OCI-LY3 (cell line): ENCODE data around the gene C10orf71.

Experiments
- H2AFZ ChIP-seq: fragments of 200-600, 300-600 bp; shearing (Covaris generic); 2 replicates; pipeline ENCODE4 v1.6.0; 2014; ENCODE audit warnings: antibody characterized with exemption, low read depth, low read length
- H3K27ac ChIP-seq: fragments of 200-600, 300-600 bp; sonication (generic); 2 replicates; pipeline ENCODE4 v1.5.1; 2014; ENCODE audit warnings: mild to moderate bottlenecking, low read length, moderate library complexity, mixed read lengths
- H3K27me3 ChIP-seq: fragments of 200-600, 300-600 bp; sonication (generic); 2 replicates; pipeline ENCODE4 v1.6.1; 2014; ENCODE audit warnings: low read depth, low read length, mixed read lengths
- H3K36me3 ChIP-seq: fragments of 200-600, 300-600 bp; sonication (generic); replicated peaks from 2 replicates; pipeline ENCODE3; 2014; ENCODE audit warnings: low read depth, low read length, mixed read lengths
- H3K4me1 ChIP-seq: fragments of 300-600, 200-600 bp; sonication (generic); 2 replicates; pipeline ENCODE4 v1.6.1; 2014; ENCODE audit warnings: low read length, mixed read lengths
- H3K4me2 ChIP-seq: fragments of 200-600, 300-600 bp; sonication (generic); 2 replicates; pipeline ENCODE4 v1.6.1; 2014; ENCODE audit warnings: low read length, mixed read lengths
- H3K4me3 ChIP-seq: fragments of 300-600, 200-600 bp; sonication (generic); 2 replicates; pipeline ENCODE4 v1.5.1; 2014; ENCODE audit warnings: antibody characterized with exemption, mild to moderate bottlenecking, low read length, moderate library complexity
- H3K79me2 ChIP-seq: fragments of 300-600, 200-600 bp; shearing (Covaris generic); 2 replicates; pipeline ENCODE4 v1.6.1; 2014; ENCODE audit warnings: mild to moderate bottlenecking, low read length, mixed read lengths
- H3K9ac ChIP-seq: fragments of 300-600, 200-600 bp; shearing (Covaris generic); 2 replicates; pipeline ENCODE4 v1.6.0; 2014; ENCODE audit warnings: mild to moderate bottlenecking, low read length, moderate library complexity
- H3K9me3 ChIP-seq: fragments of 200-600, 300-600 bp; shearing (Covaris generic); 2 replicates; pipeline ENCODE4 v1.6.1; 2014; ENCODE audit warnings: low read length, mixed read lengths; ENCODE audit not compliant: insufficient read depth
- H4K20me1 ChIP-seq: fragments of 200-600, 300-600 bp; sonication (generic); 2 replicates; pipeline ENCODE4 v1.6.1; 2016; ENCODE audit warnings: low read length, mixed read lengths; ENCODE audit not compliant: insufficient read depth
- CTCF ChIP-seq: fragments of 200-600, 300-600 bp; sonication (generic); IDR thresholded peaks from 2 replicates; pipeline ENCODE4 v1.5.1; 2014; ENCODE audit warnings: antibody characterized with exemption, low read length, low read depth
- EZH2phosphoT487 ChIP-seq: fragments of 200-600 bp; shearing (Covaris generic); IDR thresholded peaks from 2 replicates; pipeline ENCODE4 v1.6.1; 2018; ENCODE audit warnings: antibody characterized with exemption, mixed run types, low read depth

Gene C10orf71

GRCh38 chr10:49319206-49319605 lies 20.2 kb downstream of the C10orf71 start:
- Histone ChIP-seq H3K4me2 (no peak overlapping the region), H3K27me3 (no peaks in the 10 kb centered on the region; the same call in 1 of the 2 replicates), H3K4me3 (no peak overlapping the region), H3K27ac (no peak overlapping the region), H3K36me3 (no peaks in the 10 kb centered on the region), H2AFZ (no peak overlapping the region), H3K79me2 (no peaks in the 10 kb centered on the region), H3K9me3 (no peaks in the 10 kb centered on the region), H4K20me1 (no peaks in the 10 kb centered on the region), H3K4me1 (no peaks in the 10 kb centered on the region), H3K9ac (no peak overlapping the region)
- no peak for TF ChIP-seq CTCF
- no peak for TF ChIP-seq EZH2phosphoT487

GRCh38 chr10:49320191-49320590 lies 21.2 kb downstream of the C10orf71 start:
- Histone ChIP-seq H3K4me1 (no peaks in the 10 kb centered on the region), H3K4me3 (no peak overlapping the region), H2AFZ (no peak overlapping the region), H3K27me3 (no peaks in the 10 kb centered on the region; the same call in 1 of the 2 replicates), H3K9ac (no peak overlapping the region), H3K4me2 (no peak overlapping the region), H4K20me1 (no peaks in the 10 kb centered on the region), H3K36me3 (no peaks in the 10 kb centered on the region), H3K27ac (no peak overlapping the region), H3K79me2 (no peaks in the 10 kb centered on the region), H3K9me3 (no peaks in the 10 kb centered on the region)
- no peak for TF ChIP-seq CTCF
- TF ChIP-seq EZH2phosphoT487, result no peak

- H3K4me2 ChIP-seq, result no peak overlapping the region
- H3K27ac ChIP-seq, result no peak overlapping the region
- H3K9ac ChIP-seq, result no peak overlapping the region
- no peaks in the 10 kb centered on the region for H4K20me1 ChIP-seq
- no peak overlapping the region for H2AFZ ChIP-seq
- no peaks in the 10 kb centered on the region for H3K79me2 ChIP-seq
- no peaks in the 10 kb centered on the region for H3K9me3 ChIP-seq
- H3K36me3 ChIP-seq, result no peaks in the 10 kb centered on the region
- TF ChIP-seq EZH2phosphoT487 (no peak), CTCF (no peak)
- no peaks in the 10 kb centered on the region for H3K4me1 ChIP-seq
- H3K27me3 ChIP-seq, result no peaks in the 10 kb centered on the region; the same call in 1 of the 2 replicates
- no peak overlapping the region for H3K4me3 ChIP-seq
Observed at GRCh38 chr10:49321021-49321420, 22.1 kb downstream of the C10orf71 start.

- Histone ChIP-seq H3K27ac (no peak overlapping the region), H3K27me3 (no peaks in the 10 kb centered on the region; the same call in 1 of the 2 replicates), H3K79me2 (no peaks in the 10 kb centered on the region), H4K20me1 (no peaks in the 10 kb centered on the region), H3K9me3 (no peaks in the 10 kb centered on the region), H3K4me3 (no peak overlapping the region), H3K9ac (no peak overlapping the region), H3K4me2 (no peak overlapping the region), H3K36me3 (no peaks in the 10 kb centered on the region), H3K4me1 (no peaks in the 10 kb centered on the region), H2AFZ (no peak overlapping the region)
- TF ChIP-seq CTCF, result no peak
- TF ChIP-seq EZH2phosphoT487, result no peak
Observed at GRCh38 chr10:49322371-49323170, 23.6 kb downstream of the C10orf71 start.
